ENCODE results near the gene ZNF432. TPM values are rescaled to one million over a fixed set of nuclear protein-coding genes. Genes with fewer than 3 reads are reported as not detected.
"Not testable (repeated sequence)": the region's sequence is repeated elsewhere in the genome, so short reads cannot be mapped to it uniquely, and the experiment has no call there.

ZNF432 gene
- total RNA-seq, result 13.9 and 16.0 TPM in 2 replicates
- polyA plus RNA-seq, result 9.7 and 11.9 TPM in 2 replicates

- Histone ChIP-seq H3K4me3 (peak within 1 kb of the TSS; percentile 54), H3K36me3 (peaks cover 19% of the 10 kb centered on the region), H3K27ac (peak within 1 kb of the TSS; percentile 99), H3K4me1 (ENCODE audit: low read depth) (peaks cover 7% of the 10 kb centered on the region), H3K27me3 (no peaks in the 10 kb centered on the region), H3K9me3 (ENCODE audit: low read depth) (no peaks in the 10 kb centered on the region)
- DNase-seq (ENCODE audit: low read depth in 1 of 2, low spot score in 1 of 2), result peak; percentile 96 to 98
- TF ChIP-seq CTCF (IDR thresholded peaks at IDR 0.05; ENCODE audit: low read depth, low read length), result no peak
Observed at GRCh38 chr19:52048555-52049501, at the start of gene ZNF432. ZNF432 (minus strand) TSS chr19:52048838; CDS start chr19:52046868, 1,970 bp downstream.

- H3K36me3 ChIP-seq; DNase-seq (ENCODE audit: low read depth in 1 of 2, low spot score in 1 of 2); H3K4me1 ChIP-seq (ENCODE audit: low read depth); H3K9me3 ChIP-seq (ENCODE audit: low read depth); H3K4me3 ChIP-seq; H3K27ac ChIP-seq; H3K27me3 ChIP-seq: not testable (repeated sequence)
Observed at GRCh38 chr19:52096416-52096815, 47.8 kb upstream of the ZNF432 start.

- DNase-seq (ENCODE audit: low read depth in 1 of 2, low spot score in 1 of 2), result peak; percentile 91 to 97
- peak within 1 kb of the TSS; percentile 12 for H3K27ac ChIP-seq
- no peaks in the 10 kb centered on the region for H3K9me3 ChIP-seq (ENCODE audit: low read depth)
- peak; percentile 2 for TF ChIP-seq CTCF (IDR thresholded peaks at IDR 0.05; ENCODE audit: low read depth, low read length)
- H3K27me3 ChIP-seq, result no peaks in the 10 kb centered on the region
- H3K4me1 ChIP-seq (ENCODE audit: low read depth), result peaks cover 6% of the 10 kb centered on the region
- H3K4me3 ChIP-seq, result peak within 1 kb of the TSS; percentile 60
- no peaks in the 10 kb centered on the region for H3K36me3 ChIP-seq
Observed at GRCh38 chr19:52095172-52096014, 46.8 kb upstream of the ZNF432 start, which contains the start of gene ZNF841. ZNF841 (minus strand) TSS chr19:52095765; CDS start chr19:52084801, 10,964 bp downstream.

- peaks cover 6% of the 10 kb centered on the region for H3K4me1 ChIP-seq (ENCODE audit: low read depth)
- no peak overlapping the region for H3K27ac ChIP-seq
- DNase-seq (ENCODE audit: low read depth in 1 of 2, low spot score in 1 of 2), result peak in 1 of 2 donors; percentile 1
- no peaks in the 10 kb centered on the region for H3K36me3 ChIP-seq
- peak overlapping the region; percentile 60 for H3K4me3 ChIP-seq
- no peaks in the 10 kb centered on the region for H3K27me3 ChIP-seq
- TF ChIP-seq CTCF (IDR thresholded peaks at IDR 0.05; ENCODE audit: low read depth, low read length), result no peak
- H3K9me3 ChIP-seq (ENCODE audit: low read depth), result no peaks in the 10 kb centered on the region
Observed at GRCh38 chr19:52094526-52095130, 46.0 kb upstream of the ZNF432 start.

GRCh38 chr19:52086481-52086880, 37.8 kb upstream of the ZNF432 start:
- Histone ChIP-seq H3K27ac (no peak overlapping the region), H3K9me3 (ENCODE audit: low read depth) (no peaks in the 10 kb centered on the region), H3K4me1 (ENCODE audit: low read depth) (no peaks in the 10 kb centered on the region), H3K4me3 (no peak overlapping the region), H3K27me3 (no peaks in the 10 kb centered on the region), H3K36me3 (peaks cover 15% of the 10 kb centered on the region)
- TF ChIP-seq CTCF (IDR thresholded peaks at IDR 0.05; ENCODE audit: low read depth, low read length), result no peak
- peak in 1 of 2 donors; percentile 69 for DNase-seq (ENCODE audit: low read depth in 1 of 2, low spot score in 1 of 2)

Data from cardiac muscle cell (in vitro differentiated cells and primary cell).